ENCODE measurements around the gene INO80.

The INO80 gene

DNA sequence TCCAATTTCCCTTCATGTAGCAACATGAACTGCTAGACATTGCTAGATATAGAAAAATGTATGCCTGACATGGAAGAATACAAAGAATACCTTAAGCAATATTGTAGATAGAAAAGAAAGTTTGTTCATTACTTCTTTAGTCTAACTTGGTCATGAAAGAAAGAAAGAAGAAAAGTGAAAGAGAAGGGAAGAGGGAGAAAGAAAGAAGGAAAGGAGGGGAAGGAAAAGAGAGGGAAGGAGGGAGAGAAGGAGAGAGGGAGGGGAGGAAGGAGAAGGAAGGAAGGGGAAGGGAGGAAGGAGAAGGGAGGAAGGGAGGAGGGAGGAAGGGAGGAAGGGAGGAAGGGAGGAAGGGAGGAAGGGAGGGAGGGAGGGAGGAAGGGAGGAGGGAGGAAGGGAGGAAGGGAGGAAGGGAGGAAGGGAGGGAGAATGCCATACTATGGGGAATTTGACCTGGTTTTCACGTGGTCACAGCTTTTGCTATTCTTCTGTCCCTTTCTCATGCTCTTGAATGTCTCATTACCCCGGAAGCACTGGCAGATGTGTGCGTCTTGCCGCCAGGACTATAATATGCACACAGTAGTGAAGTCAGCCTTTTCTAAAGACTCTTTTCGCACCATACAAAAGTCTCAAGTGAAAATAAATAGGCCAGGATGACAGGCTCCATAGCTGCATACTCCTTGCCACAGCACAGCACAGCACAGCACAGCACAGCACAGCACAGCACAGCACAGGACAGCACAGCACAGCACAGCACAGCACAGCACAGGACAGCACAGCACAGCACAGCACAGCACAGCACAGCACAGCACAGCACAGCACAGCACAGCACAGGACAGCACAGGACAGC, 84.6 kb downstream of the INO80 start:
- DNase-seq (ENCODE audit: insufficient read length): no peak
- TF ChIP-seq TAF1 (IDR thresholded peaks at IDR 0.05; ENCODE audit: borderline replicate concordance, low read depth, low read length) (no peak), POLR2AphosphoS5 (IDR thresholded peaks at IDR 0.05; ENCODE audit: low read depth, low read length) (no peak), POLR2A (IDR thresholded peaks at IDR 0.05; ENCODE audit: low read depth, low read length) (no peak)
- FAIRE-seq: no peak

- FAIRE-seq (no peak), DNase-seq (ENCODE audit: insufficient read length) (no peak)
- TF ChIP-seq TAF1 (IDR thresholded peaks at IDR 0.05; ENCODE audit: borderline replicate concordance, low read depth, low read length) (no peak), POLR2AphosphoS5 (IDR thresholded peaks at IDR 0.05; ENCODE audit: low read depth, low read length) (no peak), POLR2A (IDR thresholded peaks at IDR 0.05; ENCODE audit: low read depth, low read length) (no peak)
Measured at GRCh38 chr15:41028853-41029252, 87.2 kb downstream of the INO80 start.

GRCh38 chr15:41025393-41025792, 90.7 kb downstream of the INO80 start:
- FAIRE-seq: no peak
- no peak for DNase-seq (ENCODE audit: insufficient read length)
- TF ChIP-seq TAF1 (IDR thresholded peaks at IDR 0.05; ENCODE audit: borderline replicate concordance, low read depth, low read length): no peak

- no peak for DNase-seq (ENCODE audit: insufficient read length)
- TF ChIP-seq POLR2AphosphoS5 (IDR thresholded peaks at IDR 0.05; ENCODE audit: low read depth, low read length) (no peak), TAF1 (IDR thresholded peaks at IDR 0.05; ENCODE audit: borderline replicate concordance, low read depth, low read length) (no peak), POLR2A (IDR thresholded peaks at IDR 0.05; ENCODE audit: low read depth, low read length) (no peak)
- FAIRE-seq: no peak
Measured at GRCh38 chr15:41024885-41025284, 91.2 kb downstream of the INO80 start.

- no peak for TF ChIP-seq POLR2AphosphoS5 (IDR thresholded peaks at IDR 0.05; ENCODE audit: low read depth, low read length)
- TF ChIP-seq TAF1 (IDR thresholded peaks at IDR 0.05; ENCODE audit: borderline replicate concordance, low read depth, low read length): no peak
- TF ChIP-seq POLR2A (IDR thresholded peaks at IDR 0.05; ENCODE audit: low read depth, low read length): no peak
- DNase-seq (ENCODE audit: insufficient read length) (no peak), FAIRE-seq (no peak)
Measured at GRCh38 chr15:41024131-41024530, 91.9 kb downstream of the INO80 start.

DNA sequence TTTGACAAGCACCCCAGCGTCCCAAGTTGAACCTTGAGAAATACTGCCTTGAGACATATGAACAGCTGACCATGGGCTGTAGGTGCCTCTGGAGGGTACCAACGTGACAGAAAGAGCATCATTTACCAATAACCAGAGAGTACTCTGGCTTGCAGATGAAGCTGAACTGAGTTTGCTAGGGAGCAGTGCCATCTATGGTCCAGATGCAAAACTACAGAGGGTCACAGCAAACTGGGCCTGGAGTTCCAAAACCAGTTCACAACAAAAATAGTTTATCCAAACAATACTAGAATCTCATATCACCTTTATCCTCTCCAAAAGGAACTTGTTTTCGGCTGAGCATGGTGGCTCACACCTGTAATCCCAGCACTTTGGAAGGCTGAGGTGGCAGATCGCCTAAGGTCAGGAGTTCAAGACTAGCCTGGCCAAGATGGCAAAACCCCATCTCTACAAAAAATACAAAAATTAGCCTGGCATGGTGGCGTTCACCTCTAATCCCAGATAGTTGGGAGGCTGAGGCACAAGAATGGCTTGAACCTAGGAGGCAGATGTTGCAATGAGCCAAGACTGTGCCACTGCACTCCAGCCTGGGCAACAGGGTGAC, 93.5 kb downstream of the INO80 start:
- no peak for TF ChIP-seq POLR2A (IDR thresholded peaks at IDR 0.05; ENCODE audit: low read depth, low read length)
- no peak for TF ChIP-seq TAF1 (IDR thresholded peaks at IDR 0.05; ENCODE audit: borderline replicate concordance, low read depth, low read length)
- no peak for TF ChIP-seq POLR2AphosphoS5 (IDR thresholded peaks at IDR 0.05; ENCODE audit: low read depth, low read length)
- FAIRE-seq: peak; percentile 77
- DNase-seq (ENCODE audit: insufficient read length): no peak

DNA sequence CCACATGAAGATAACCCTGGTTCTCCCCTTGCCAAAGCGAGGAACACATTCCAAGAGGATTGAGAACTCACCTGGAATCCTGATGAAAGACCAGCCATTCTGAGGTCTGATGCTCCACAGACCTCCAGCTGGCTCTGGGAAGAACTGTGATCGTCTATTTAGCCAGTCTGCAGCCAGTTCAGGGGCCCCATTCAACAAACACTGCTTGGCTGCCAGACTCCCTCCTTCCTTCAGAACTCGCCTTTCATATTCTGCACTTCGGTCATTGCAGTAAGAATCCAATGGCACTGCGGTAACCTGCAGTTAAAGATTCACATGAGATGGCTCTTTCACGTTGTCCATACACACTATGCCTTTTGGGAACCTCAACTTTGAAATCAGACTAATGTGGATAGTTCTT, 95.3 kb downstream of the INO80 start:
- no peak for DNase-seq (ENCODE audit: insufficient read length)
- FAIRE-seq: no peak
- no peak for TF ChIP-seq POLR2A (IDR thresholded peaks at IDR 0.05; ENCODE audit: low read depth, low read length)
- no peak for TF ChIP-seq TAF1 (IDR thresholded peaks at IDR 0.05; ENCODE audit: borderline replicate concordance, low read depth, low read length)
- no peak for TF ChIP-seq POLR2AphosphoS5 (IDR thresholded peaks at IDR 0.05; ENCODE audit: low read depth, low read length)

GRCh38 chr15:41020311-41020710, 95.8 kb downstream of the INO80 start:
- no peak for FAIRE-seq

GRCh38 chr15:41019174-41019573, 96.9 kb downstream of the INO80 start:
- FAIRE-seq: no peak
- no peak for DNase-seq (ENCODE audit: insufficient read length)
- TF ChIP-seq TAF1 (IDR thresholded peaks at IDR 0.05; ENCODE audit: borderline replicate concordance, low read depth, low read length) (no peak), POLR2AphosphoS5 (IDR thresholded peaks at IDR 0.05; ENCODE audit: low read depth, low read length) (no peak), POLR2A (IDR thresholded peaks at IDR 0.05; ENCODE audit: low read depth, low read length) (no peak)

More at GRCh38 chr15:41020311-41020710, 95.8 kb downstream of the INO80 start:
- no peak for DNase-seq (ENCODE audit: insufficient read length)
- TF ChIP-seq POLR2A (IDR thresholded peaks at IDR 0.05; ENCODE audit: low read depth, low read length) (no peak), TAF1 (IDR thresholded peaks at IDR 0.05; ENCODE audit: borderline replicate concordance, low read depth, low read length) (no peak), POLR2AphosphoS5 (IDR thresholded peaks at IDR 0.05; ENCODE audit: low read depth, low read length) (no peak)

GRCh38 chr15:41018534-41018933, 97.5 kb downstream of the INO80 start:
- DNase-seq (ENCODE audit: insufficient read length) (no peak), FAIRE-seq (no peak)
- no peak for TF ChIP-seq POLR2AphosphoS5 (IDR thresholded peaks at IDR 0.05; ENCODE audit: low read depth, low read length)

- TF ChIP-seq POLR2AphosphoS5 (IDR thresholded peaks at IDR 0.05; ENCODE audit: low read depth, low read length) (no peak), POLR2A (IDR thresholded peaks at IDR 0.05; ENCODE audit: low read depth, low read length) (no peak), TAF1 (IDR thresholded peaks at IDR 0.05; ENCODE audit: borderline replicate concordance, low read depth, low read length) (no peak)
- no peak for DNase-seq (ENCODE audit: insufficient read length)
- no peak for FAIRE-seq
Measured at GRCh38 chr15:41017066-41017735, 98.9 kb downstream of the INO80 start.
